HEK293 (cell line): ENCODE results near the gene ZNF670.
A peak's percentile ranks its signal among the peaks of the same experiment; 100 is the strongest.

Experiments used
- CTCF ChIA-PET: fragments of 350-600 bp; formaldehyde crosslinking; extraction: SDS; loops from one replicate; lab custom pipeline; 2021; ENCODE audit warnings: antibody characterized with exemption; lab: Yijun Ruan, JAX
- POLR2A ChIA-PET: fragments of 300-600 bp; formaldehyde crosslinking; extraction: SDS; loops from one replicate; lab custom pipeline; 2020; ENCODE audit warnings: antibody characterized with exemption, inconsistent platforms; lab: Yijun Ruan, JAX
- H3K27ac ChIP-seq: fragments of 200-500 bp; sonication (Bioruptor generic); 2 replicates; pipeline ENCODE4 v1.5.1; 2014; ENCODE audit warnings: low read depth, low read length, control low read depth, inconsistent platforms; ENCODE audit errors: extremely low read depth
- H3K36me3 ChIP-seq, 2 experiments: fragments of 200-500 bp in 1 of 2; sonication (Bioruptor generic) in 1 of 2; 1 replicate in 1 of 2; 2 replicates in 1 of 2; pipeline ENCODE4 v1.5.1; 2014 to 2017; ENCODE audit warnings: inconsistent platforms in 2 of 2, low read length in 2 of 2; ENCODE audit not compliant: control insufficient read depth in 2 of 2, insufficient read depth in 1 of 2
- H3K4me1 ChIP-seq: fragments of 200-500 bp; sonication (Bioruptor generic); 2 replicates; pipeline ENCODE4 v1.5.1; 2014; ENCODE audit warnings: mild to moderate bottlenecking, low read length, inconsistent platforms; ENCODE audit not compliant: control insufficient read depth, insufficient read depth
- H3K4me3 ChIP-seq: 2 replicates; pipeline ENCODE4 v1.5.1; 2011; ENCODE audit warnings: low read depth, mild to moderate bottlenecking, control low read depth, low read length, moderate library complexity
- H3K9me3 ChIP-seq: fragments of 200-500 bp; sonication (Bioruptor generic); 2 replicates; pipeline ENCODE4 v1.5.1; 2014; ENCODE audit warnings: low read depth, low read length, inconsistent platforms; ENCODE audit not compliant: control insufficient read depth, insufficient read depth
- HIC1 ChIP-seq: fragments of 450-650 bp; formaldehyde crosslinking; IDR thresholded peaks from 2 replicates; pipeline ENCODE4 v1.5.1; 2016; ENCODE audit warnings: missing biosample characterization, missing genetic modification characterization
- HOXC10 ChIP-seq: sonication (generic); formaldehyde crosslinking; IDR thresholded peaks from 2 replicates; pipeline ENCODE4 v1.8.1; 2023; ENCODE audit warnings: mild to moderate bottlenecking, missing genetic modification reagents
- HOXD13 ChIP-seq: sonication (generic); formaldehyde crosslinking; IDR thresholded peaks from 2 replicates; pipeline ENCODE4 v1.8.0; 2022; ENCODE audit warnings: missing genetic modification reagents, borderline replicate concordance
- KLF1 ChIP-seq: fragments of 450-650 bp; formaldehyde crosslinking; IDR thresholded peaks from 2 replicates; pipeline ENCODE4 v1.5.1; 2016; ENCODE audit warnings: missing biosample characterization, missing genetic modification characterization
- SCRT1 ChIP-seq: fragments of 450-650 bp; formaldehyde crosslinking; IDR thresholded peaks from 2 replicates; pipeline ENCODE4 v1.5.1; 2016; ENCODE audit warnings: missing biosample characterization, missing genetic modification characterization, borderline replicate concordance
- TCF7L2 ChIP-seq: IDR thresholded peaks from 2 replicates; pipeline ENCODE4 v1.6.1; 2011; ENCODE audit warnings: low read depth, mild to moderate bottlenecking, inconsistent platforms, low read length, moderate library complexity, borderline replicate concordance
- ZNF148 ChIP-seq: fragments of 450-650 bp; formaldehyde crosslinking; IDR thresholded peaks from 2 replicates; pipeline ENCODE4 v1.5.0; 2017; ENCODE audit warnings: missing biosample characterization, missing genetic modification characterization, borderline replicate concordance
- ZNF16 ChIP-seq: fragments of 450-650 bp; formaldehyde crosslinking; IDR thresholded peaks from 2 replicates; pipeline ENCODE4 v1.5.1; 2016; ENCODE audit warnings: low read depth, missing biosample characterization, missing genetic modification characterization
- ZNF175 ChIP-seq: fragments of 450-650 bp; formaldehyde crosslinking; IDR thresholded peaks from 2 replicates; pipeline ENCODE4 v1.5.1; 2016; ENCODE audit warnings: missing biosample characterization, missing genetic modification characterization
- ZNF302 ChIP-seq: fragments of 450-650 bp; formaldehyde crosslinking; IDR thresholded peaks from 2 replicates; pipeline ENCODE4 v1.5.1; 2016; ENCODE audit warnings: missing biosample characterization, missing genetic modification characterization, low read depth
- ZNF362 ChIP-seq: fragments of 450-650 bp; formaldehyde crosslinking; IDR thresholded peaks from 2 replicates; pipeline ENCODE4 v1.5.1; 2016; ENCODE audit warnings: missing biosample characterization, missing genetic modification characterization
- ZNF423 ChIP-seq: fragments of 450-650 bp; formaldehyde crosslinking; IDR thresholded peaks from 2 replicates; pipeline ENCODE4 v1.5.1; 2016; ENCODE audit warnings: missing biosample characterization, missing genetic modification characterization
- ZNF560 ChIP-seq: fragments of 450-650 bp; formaldehyde crosslinking; IDR thresholded peaks from 2 replicates; pipeline ENCODE4 v1.5.1; 2017; ENCODE audit warnings: missing biosample characterization, missing genetic modification characterization, borderline replicate concordance
- ZNF561 ChIP-seq: fragments of 450-650 bp; IDR thresholded peaks from 2 replicates; pipeline ENCODE4 v1.5.1; 2018; ENCODE audit warnings: missing biosample characterization, missing genetic modification characterization, borderline replicate concordance
- ZNF580 ChIP-seq: fragments of 450-650 bp; formaldehyde crosslinking; IDR thresholded peaks from 2 replicates; pipeline ENCODE4 v1.5.1; 2016; ENCODE audit warnings: missing biosample characterization, missing genetic modification characterization
- ZNF623 ChIP-seq: fragments of 450-650 bp; formaldehyde crosslinking; IDR thresholded peaks from 2 replicates; pipeline ENCODE4 v1.5.1; 2016; ENCODE audit warnings: missing biosample characterization, missing genetic modification characterization
- ZNF768 ChIP-seq: fragments of 450-650 bp; formaldehyde crosslinking; IDR thresholded peaks from 2 replicates; pipeline ENCODE4 v1.5.1; 2018; ENCODE audit warnings: missing biosample characterization, mild to moderate bottlenecking, missing genetic modification characterization
- ZSCAN30 ChIP-seq: fragments of 450-650 bp; IDR thresholded peaks from 2 replicates; pipeline ENCODE4 v1.5.1; 2018; ENCODE audit warnings: missing biosample characterization, mild to moderate bottlenecking, missing genetic modification characterization, moderate library complexity

The ZNF670 gene

GRCh38 chr1:247077876-247078257, 744 bp downstream of the ZNF670 start:
- POLR2A ChIA-PET: interaction anchor here (1.0 kb wide), 1 partner anchor 70 kb away, joined by 3 read pairs; the partner anchor contains the start of gene ZNF695
- H3K27ac ChIP-seq: no peak overlapping the region
- H3K9me3 ChIP-seq: no peaks in the 10 kb centered on the region
- CTCF ChIA-PET: no interaction called here
- TF ChIP-seq HIC1 (tag by site-specific recombination) (no peak), ZNF302 (no peak), ZNF561 (tag by site-specific recombination) (no peak), ZNF560 (tag by site-specific recombination) (no peak), ZNF768 (tag by site-specific recombination) (no peak), ZNF148 (tag by site-specific recombination) (no peak), ZNF623 (tag by site-specific recombination) (no peak)
- no peaks in the 10 kb centered on the region for H3K4me1 ChIP-seq
- peak overlapping the region; percentile 69 for H3K4me3 ChIP-seq
- H3K36me3 ChIP-seq: peaks cover 0 to 4% of the 10 kb centered on the region in 2 experiments; a peak in 1 of 3 replicates

- no peak overlapping the region for H3K4me3 ChIP-seq
- H3K4me1 ChIP-seq: no peaks in the 10 kb centered on the region
- ChIA-PET POLR2A (no interaction called here), CTCF (no interaction called here)
- peaks cover 0 to 4% of the 10 kb centered on the region in 2 experiments; a peak in 1 of 3 replicates for H3K36me3 ChIP-seq
- no peak overlapping the region for H3K27ac ChIP-seq
- no peaks in the 10 kb centered on the region for H3K9me3 ChIP-seq
- TF ChIP-seq TCF7L2 (no peak), HOXD13 (CRISPR knock-in tag) (no peak), HOXC10 (CRISPR knock-in tag) (no peak), ZNF16 (tag by site-specific recombination) (no peak), ZNF580 (tag by site-specific recombination) (no peak), SCRT1 (no peak), ZSCAN30 (tag by site-specific recombination) (no peak), ZNF561 (tag by site-specific recombination) (no peak), ZNF175 (tag by site-specific recombination) (no peak), ZNF423 (tag by site-specific recombination) (no peak), KLF1 (tag by site-specific recombination) (no peak), ZNF362 (tag by site-specific recombination) (no peak)
Observed at GRCh38 chr1:247077213-247077612, 1.4 kb downstream of the ZNF670 start.
